LNCaP clone FGC (cell line): ENCODE measurements around the gene NUAK1.

Experiments used
- DNase-seq: peaks from one replicate; pipeline ENCODE4 v3.0.0-alpha.2; 2011; ENCODE audit warnings: low read depth
- H3K4me3 ChIP-seq: 2 replicates; pipeline ENCODE4 v1.5.1; 2011; ENCODE audit warnings: mild to moderate bottlenecking, low read depth, low read length, control low read depth
- CTCF ChIP-seq: IDR thresholded peaks from 2 replicates; pipeline ENCODE4 v1.5.1; 2012; ENCODE audit warnings: mild to moderate bottlenecking; ENCODE audit not compliant: control insufficient read depth, insufficient read depth; ENCODE audit errors: extremely low read depth

NUAK1 gene

DNA sequence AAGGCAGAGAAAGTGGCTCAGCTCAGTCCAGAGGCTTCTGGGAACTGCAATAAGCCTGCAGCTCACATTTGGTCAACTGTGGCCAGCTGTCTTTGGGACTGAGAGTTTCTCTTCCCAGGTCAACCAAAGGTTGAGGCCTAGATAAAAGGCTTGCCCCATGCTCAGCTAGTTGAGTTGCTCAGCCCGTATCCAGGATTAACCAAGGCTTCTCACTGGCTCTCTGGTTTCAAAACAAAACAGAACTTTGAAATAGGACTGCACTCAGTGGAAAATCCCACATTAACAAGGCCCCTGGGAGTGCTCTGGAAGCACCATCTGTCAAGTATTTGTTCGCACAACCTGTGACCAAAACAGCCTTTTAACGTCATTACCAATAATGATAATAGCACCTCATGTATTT is 40.3 kb upstream of the NUAK1 start:
- H3K4me3 ChIP-seq, result no peak overlapping the region
- DNase-seq, result no peak
- no peak for TF ChIP-seq CTCF

DNA sequence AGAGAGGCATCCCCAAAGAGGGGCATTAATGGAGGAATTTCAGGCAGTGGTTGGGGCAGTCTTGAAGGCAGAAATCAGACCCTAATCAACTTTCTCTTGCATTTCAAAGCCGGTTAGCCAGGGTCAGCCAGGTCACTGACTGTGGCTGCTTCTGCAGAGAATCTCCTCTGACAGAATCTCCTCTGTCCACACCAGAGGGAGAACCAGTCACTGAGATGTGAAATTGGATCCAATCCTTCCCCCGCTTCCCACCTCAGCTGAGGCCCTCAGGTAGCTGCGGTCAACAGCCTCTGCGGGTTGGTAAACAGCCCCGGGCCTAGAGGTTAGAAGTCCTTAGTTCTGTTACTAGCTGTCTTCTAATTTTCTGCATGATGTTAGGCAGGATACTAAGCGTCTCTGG is 39.8 kb upstream of the NUAK1 start:
- no peak for DNase-seq
- TF ChIP-seq CTCF, result no peak
- H3K4me3 ChIP-seq, result no peak overlapping the region

GRCh38 chr12:106176560-106176959 is 37.8 kb upstream of the NUAK1 start:
- H3K4me3 ChIP-seq, result no peak overlapping the region
- no peak for TF ChIP-seq CTCF
- no peak for DNase-seq

DNA sequence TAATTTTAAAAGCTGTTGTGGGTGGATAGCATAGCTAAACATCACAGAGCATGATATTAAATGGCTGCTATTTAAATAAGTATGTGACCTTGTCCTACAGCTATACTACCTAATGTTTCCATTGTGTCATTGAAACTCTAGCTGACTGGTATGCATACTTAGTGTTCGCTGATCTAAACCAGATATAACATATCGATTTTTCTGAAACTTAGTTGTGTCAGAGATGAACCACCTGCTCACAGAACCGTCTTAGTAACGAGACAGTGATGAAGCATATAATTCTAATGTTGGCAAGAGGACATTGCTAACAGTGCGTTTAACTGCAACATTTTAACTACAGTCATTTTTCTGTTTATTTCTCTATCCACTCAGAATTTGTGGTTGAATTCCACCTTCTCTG is 36.1 kb upstream of the NUAK1 start:
- no peak for TF ChIP-seq CTCF
- DNase-seq, result no peak

GRCh38 chr12:106173442-106173841 is 34.7 kb upstream of the NUAK1 start:
- DNase-seq, result no peak
- no peak for TF ChIP-seq CTCF
- H3K4me3 ChIP-seq, result no peak overlapping the region

More for the DNA sequence above, 36.1 kb upstream of the NUAK1 start:
- H3K4me3 ChIP-seq, result no peak overlapping the region

- no peak for DNase-seq
- TF ChIP-seq CTCF, result no peak
- no peak overlapping the region for H3K4me3 ChIP-seq
These were observed 32.5 kb upstream of the NUAK1 start for GRCh38 chr12:106171117-106171750.

GRCh38 chr12:106170285-106170684 is 31.5 kb upstream of the NUAK1 start:
- no peak for DNase-seq
- TF ChIP-seq CTCF, result no peak
- H3K4me3 ChIP-seq, result no peak overlapping the region
